ENCODE results near the gene S100A13. TPM values are rescaled to one million over a fixed set of nuclear protein-coding genes. Genes with fewer than 3 reads are reported as not detected.

The S100A13 gene
- total RNA-seq, 1 experiment from 2014 or later = 120 TPM

GRCh38 chr1:153633161-153633753 lies 6.0 kb upstream of the S100A13 start:
- no TSS peak for BruUV-seq (replicated peaks)
- peaks cover 21% of the 10 kb centered on the region for H3F3A ChIP-seq (ENCODE audit: insufficient read depth, low read depth)
- H3K4me2 ChIP-seq = peak overlapping the region; percentile 80
- peaks cover 20% of the 10 kb centered on the region for H3K4me1 ChIP-seq (replicated peaks; ENCODE audit: insufficient read depth)
- POLR2A ChIA-PET (ENCODE audit: unreplicated experiment) = interaction anchor here (0.6 to 2.1 kb wide), 13 partner anchors 15 to 1647 kb away, joined by 3 to 48 read pairs (median 6); partner anchors contain the start of genes S100A14, S100A16 and S100A4
- peak overlapping the region; percentile 100 for H3K27ac ChIP-seq
- DNase-seq = no peak
- CTCF ChIA-PET = no interaction called here
- peaks cover 21% of the 10 kb centered on the region for H3K36me3 ChIP-seq (ENCODE audit: low read depth)
- peaks cover 12% of the 10 kb centered on the region for H4K20me1 ChIP-seq (ENCODE audit: insufficient read depth)
- no peaks in the 10 kb centered on the region for H3K9me2 ChIP-seq (ENCODE audit: insufficient read depth)
- H3K27me3 ChIP-seq (ENCODE audit: insufficient read depth, low read depth) = no peaks in the 10 kb centered on the region
- intact Hi-C loops (cut with micrococcal nuclease; ENCODE audit: unreplicated experiment) = loop anchor here (1.0 kb wide), 1 partner anchor 20 kb away; the partner anchor contains the start of gene S100A16
- H3K4me3 ChIP-seq = peak overlapping the region; percentile 96; the same call in 1 of the 2 replicates
- peaks cover 43% of the 10 kb centered on the region for H3K79me2 ChIP-seq (ENCODE audit: low read depth)
- no peak overlapping the region for H2AFZ ChIP-seq
- no peaks in the 10 kb centered on the region for H3K9me3 ChIP-seq (ENCODE audit: insufficient read depth, low read depth)
- TF ChIP-seq EZH2 (IDR thresholded peaks at IDR 0.05; ENCODE audit: low read depth) (no peak), CTCF (conservative IDR thresholded peaks at IDR 0.05) (no peak)

GRCh38 chr1:153631047-153632022 lies 4.0 kb upstream of the S100A13 start:
- no peaks in the 10 kb centered on the region for H3K27me3 ChIP-seq (ENCODE audit: insufficient read depth, low read depth)
- peaks cover 18% of the 10 kb centered on the region for H3F3A ChIP-seq (ENCODE audit: insufficient read depth, low read depth)
- DNase-seq = no peak
- TF ChIP-seq CTCF (conservative IDR thresholded peaks at IDR 0.05) (no peak), EZH2 (IDR thresholded peaks at IDR 0.05; ENCODE audit: low read depth) (no peak)
- H3K4me3 ChIP-seq = no peak overlapping the region
- no peaks in the 10 kb centered on the region for H3K9me2 ChIP-seq (ENCODE audit: insufficient read depth)
- H3K27ac ChIP-seq = no peak overlapping the region
- no peaks in the 10 kb centered on the region for H3K9me3 ChIP-seq (ENCODE audit: insufficient read depth, low read depth)
- intact Hi-C loops (cut with micrococcal nuclease; ENCODE audit: unreplicated experiment) = no loop called here
- no peak overlapping the region for H3K4me2 ChIP-seq
- no TSS peak for BruUV-seq (replicated peaks)
- peaks cover 4% of the 10 kb centered on the region; the same call in 1 of the 2 replicates for H4K20me1 ChIP-seq (ENCODE audit: insufficient read depth)
- H3K79me2 ChIP-seq (ENCODE audit: low read depth) = peaks cover 29% of the 10 kb centered on the region
- ChIA-PET CTCF (no interaction called here), POLR2A (ENCODE audit: unreplicated experiment) (no interaction called here)
- H2AFZ ChIP-seq = no peak overlapping the region
- H3K4me1 ChIP-seq (replicated peaks; ENCODE audit: insufficient read depth) = peaks cover 26% of the 10 kb centered on the region
- peaks cover 3% of the 10 kb centered on the region for H3K36me3 ChIP-seq (ENCODE audit: low read depth)

GRCh38 chr1:153630384-153630783 lies 3.1 kb upstream of the S100A13 start:
- peaks cover 29% of the 10 kb centered on the region for H3K79me2 ChIP-seq (ENCODE audit: low read depth)
- no peak for DNase-seq
- H3K36me3 ChIP-seq (ENCODE audit: low read depth) = no peaks in the 10 kb centered on the region; the same call in 1 of the 2 replicates
- no peaks in the 10 kb centered on the region for H3K27me3 ChIP-seq (ENCODE audit: insufficient read depth, low read depth)
- H3K4me1 ChIP-seq (replicated peaks; ENCODE audit: insufficient read depth) = peaks cover 26% of the 10 kb centered on the region
- H3K4me2 ChIP-seq = no peak overlapping the region
- no peak overlapping the region for H2AFZ ChIP-seq
- POLR2A ChIA-PET (ENCODE audit: unreplicated experiment) = no interaction called here
- peaks cover 21% of the 10 kb centered on the region for H3F3A ChIP-seq (ENCODE audit: insufficient read depth, low read depth)
- H3K4me3 ChIP-seq = no peak overlapping the region
- CTCF ChIA-PET = no interaction called here
- TF ChIP-seq EZH2 (IDR thresholded peaks at IDR 0.05; ENCODE audit: low read depth) = no peak
- TF ChIP-seq CTCF (conservative IDR thresholded peaks at IDR 0.05) = no peak
- no peak overlapping the region for H3K27ac ChIP-seq
- no peaks in the 10 kb centered on the region for H3K9me2 ChIP-seq (ENCODE audit: insufficient read depth)
- no peaks in the 10 kb centered on the region for H3K9me3 ChIP-seq (ENCODE audit: insufficient read depth, low read depth)
- BruUV-seq (replicated peaks) = no TSS peak
- intact Hi-C loops (cut with micrococcal nuclease; ENCODE audit: unreplicated experiment) = no loop called here
- peaks cover 2% of the 10 kb centered on the region; the same call in 1 of the 2 replicates for H4K20me1 ChIP-seq (ENCODE audit: insufficient read depth)

All from PC-9 (cell line).